GM12878 (cell line): ENCODE measurements around the gene KLHL36. TPM values are rescaled to one million over a fixed set of nuclear protein-coding genes. Genes with fewer than 3 reads are reported as not detected.

Source experiments
- NRF1 ChIP-seq: conservative IDR thresholded peaks from 2 replicates; pipeline ENCODE4 v1.6.1; 2011; ENCODE audit warnings: mild to moderate bottlenecking, low read depth, low read length, improper control_type of control experiment
- PBX3 ChIP-seq: IDR thresholded peaks from 2 replicates; pipeline ENCODE4 v1.6.1; 2011; ENCODE audit warnings: mild to moderate bottlenecking, low read depth, low read length, moderate library complexity; ENCODE audit not compliant: insufficient replicate concordance
- RUNX3 ChIP-seq: IDR thresholded peaks from 2 replicates; pipeline ENCODE4 v1.6.1; 2012; ENCODE audit warnings: low read length, inconsistent platforms
- polyA plus RNA-seq, 11 experiments: library from polyadenylated mRNA; depleted of rRNA in 4 of 11; unstranded in 6 of 11; stranded (reverse) in 5 of 11; fragments of >200 nt; fragmentation: Nextera tagmentation in 4 of 11; fragmentation: Illumina TruSeq in 1 of 11; extraction: Ambion mirVana in 4 of 11; extraction: Trizol in 1 of 11; gene quantifications; 1 replicate in 1 of 11; 2 replicates in 10 of 11; pipeline versions ENCODE4 v1.2.1 to v1.2.3, GENCODE V29; 2011 to 2016; ENCODE audit warnings: inconsistent platforms in 2 of 11, missing spikeins in 2 of 11, low read depth in 1 of 11
- total RNA-seq, 4 experiments: library from RNA; depleted of rRNA in 3 of 4; stranded (reverse); fragments of >200 nt in 3 of 4; fragmentation: Illumina TruSeq in 1 of 4; extraction: Trizol in 1 of 4; gene quantifications; 2 replicates each; pipeline versions ENCODE4 v1.2.1 to v1.2.3, GENCODE V29; 2013 to 2021
- TF ChIP-seq, protein P1 (sequence below): fragments of 450-650 bp; IDR thresholded peaks from 2 replicates; pipeline ENCODE4 v1.6.1; 2017; ENCODE audit warnings: mild to moderate bottlenecking, moderate library complexity
- TF ChIP-seq, protein P2 (sequence below): fragments of 450-650 bp; IDR thresholded peaks from 2 replicates; pipeline ENCODE4 v1.6.1; 2017; ENCODE audit warnings: mild to moderate bottlenecking

KLHL36 gene
- total and polyA plus RNA-seq, 10 of the 15 experiments (the other 5 are each of a cell fraction or from before 2014, with no cell fraction given) = 2.6 to 45.3 (median 16.8) TPM

GRCh38 chr16:84625556-84625955, 22.8 kb upstream of the KLHL36 start (continued):
- TF ChIP-seq, protein P1, sequence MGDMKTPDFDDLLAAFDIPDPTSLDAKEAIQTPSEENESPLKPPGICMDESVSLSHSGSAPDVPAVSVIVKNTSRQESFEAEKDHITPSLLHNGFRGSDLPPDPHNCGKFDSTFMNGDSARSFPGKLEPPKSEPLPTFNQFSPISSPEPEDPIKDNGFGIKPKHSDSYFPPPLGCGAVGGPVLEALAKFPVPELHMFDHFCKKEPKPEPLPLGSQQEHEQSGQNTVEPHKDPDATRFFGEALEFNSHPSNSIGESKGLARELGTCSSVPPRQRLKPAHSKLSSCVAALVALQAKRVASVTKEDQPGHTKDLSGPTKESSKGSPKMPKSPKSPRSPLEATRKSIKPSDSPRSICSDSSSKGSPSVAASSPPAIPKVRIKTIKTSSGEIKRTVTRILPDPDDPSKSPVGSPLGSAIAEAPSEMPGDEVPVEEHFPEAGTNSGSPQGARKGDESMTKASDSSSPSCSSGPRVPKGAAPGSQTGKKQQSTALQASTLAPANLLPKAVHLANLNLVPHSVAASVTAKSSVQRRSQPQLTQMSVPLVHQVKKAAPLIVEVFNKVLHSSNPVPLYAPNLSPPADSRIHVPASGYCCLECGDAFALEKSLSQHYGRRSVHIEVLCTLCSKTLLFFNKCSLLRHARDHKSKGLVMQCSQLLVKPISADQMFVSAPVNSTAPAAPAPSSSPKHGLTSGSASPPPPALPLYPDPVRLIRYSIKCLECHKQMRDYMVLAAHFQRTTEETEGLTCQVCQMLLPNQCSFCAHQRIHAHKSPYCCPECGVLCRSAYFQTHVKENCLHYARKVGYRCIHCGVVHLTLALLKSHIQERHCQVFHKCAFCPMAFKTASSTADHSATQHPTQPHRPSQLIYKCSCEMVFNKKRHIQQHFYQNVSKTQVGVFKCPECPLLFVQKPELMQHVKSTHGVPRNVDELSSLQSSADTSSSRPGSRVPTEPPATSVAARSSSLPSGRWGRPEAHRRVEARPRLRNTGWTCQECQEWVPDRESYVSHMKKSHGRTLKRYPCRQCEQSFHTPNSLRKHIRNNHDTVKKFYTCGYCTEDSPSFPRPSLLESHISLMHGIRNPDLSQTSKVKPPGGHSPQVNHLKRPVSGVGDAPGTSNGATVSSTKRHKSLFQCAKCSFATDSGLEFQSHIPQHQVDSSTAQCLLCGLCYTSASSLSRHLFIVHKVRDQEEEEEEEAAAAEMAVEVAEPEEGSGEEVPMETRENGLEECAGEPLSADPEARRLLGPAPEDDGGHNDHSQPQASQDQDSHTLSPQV = no peak
- TF ChIP-seq, protein P2, sequence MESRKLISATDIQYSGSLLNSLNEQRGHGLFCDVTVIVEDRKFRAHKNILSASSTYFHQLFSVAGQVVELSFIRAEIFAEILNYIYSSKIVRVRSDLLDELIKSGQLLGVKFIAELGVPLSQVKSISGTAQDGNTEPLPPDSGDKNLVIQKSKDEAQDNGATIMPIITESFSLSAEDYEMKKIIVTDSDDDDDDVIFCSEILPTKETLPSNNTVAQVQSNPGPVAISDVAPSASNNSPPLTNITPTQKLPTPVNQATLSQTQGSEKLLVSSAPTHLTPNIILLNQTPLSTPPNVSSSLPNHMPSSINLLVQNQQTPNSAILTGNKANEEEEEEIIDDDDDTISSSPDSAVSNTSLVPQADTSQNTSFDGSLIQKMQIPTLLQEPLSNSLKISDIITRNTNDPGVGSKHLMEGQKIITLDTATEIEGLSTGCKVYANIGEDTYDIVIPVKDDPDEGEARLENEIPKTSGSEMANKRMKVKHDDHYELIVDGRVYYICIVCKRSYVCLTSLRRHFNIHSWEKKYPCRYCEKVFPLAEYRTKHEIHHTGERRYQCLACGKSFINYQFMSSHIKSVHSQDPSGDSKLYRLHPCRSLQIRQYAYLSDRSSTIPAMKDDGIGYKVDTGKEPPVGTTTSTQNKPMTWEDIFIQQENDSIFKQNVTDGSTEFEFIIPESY = no peak
- TF ChIP-seq NRF1 (no peak), PBX3 (no peak), RUNX3 (no peak)
